Activated naive CD4-positive, alpha-beta T cell treated with anti-CD3 and anti-CD28 coated beads for 36 hours (primary cell): ENCODE results near the gene LRRC56. TPM values are rescaled to one million over a fixed set of nuclear protein-coding genes. Genes with fewer than 3 reads are reported as not detected.

Source experiments
- CTCF ChIA-PET: fragments of 350-600 bp; sonication (Branson Sonifier 250); formaldehyde crosslinking; loops from one replicate; lab custom pipeline; 2021; ENCODE audit warnings: antibody characterized with exemption; lab: Charles Lee
- DNase-seq: peaks from one replicate; pipeline ENCODE4 v3.0.0-alpha.2; 2020
- H3K27ac Mint-ChIP-seq: one replicate; pipeline ENCODE4 v1.8.0; 2021; ENCODE audit warnings: mild to moderate bottlenecking, mixed read lengths
- H3K27me3 Mint-ChIP-seq: one replicate; pipeline ENCODE4 v1.8.0; 2021; ENCODE audit warnings: low read depth, mixed read lengths
- H3K36me3 Mint-ChIP-seq: one replicate; pipeline ENCODE4 v1.8.0; 2021; ENCODE audit warnings: low read depth, mixed read lengths
- H3K4me1 Mint-ChIP-seq: one replicate; pipeline ENCODE4 v1.8.0; 2021; ENCODE audit warnings: low read depth, mixed read lengths
- H3K4me3 Mint-ChIP-seq: one replicate; pipeline ENCODE4 v1.8.0; 2021; ENCODE audit warnings: mild to moderate bottlenecking, moderate library complexity, mixed read lengths
- H3K9me3 Mint-ChIP-seq: one replicate; pipeline ENCODE4 v1.8.0; 2021; ENCODE audit warnings: mixed read lengths
- intact Hi-C: fragments of 100-400 bp; cut with micrococcal nuclease; formaldehyde crosslinking; loops from one replicate; pipeline ENCODE4 v1.15.1; 2023
- total RNA-seq, 2 experiments: library from RNA; stranded (reverse); gene quantifications; one replicate each; pipeline ENCODE4 v1.2.3, GENCODE V29; 2021

LRRC56 gene
- total RNA-seq, 2 experiments from 2014 or later: 1.0 to 1.3 TPM

DNA sequence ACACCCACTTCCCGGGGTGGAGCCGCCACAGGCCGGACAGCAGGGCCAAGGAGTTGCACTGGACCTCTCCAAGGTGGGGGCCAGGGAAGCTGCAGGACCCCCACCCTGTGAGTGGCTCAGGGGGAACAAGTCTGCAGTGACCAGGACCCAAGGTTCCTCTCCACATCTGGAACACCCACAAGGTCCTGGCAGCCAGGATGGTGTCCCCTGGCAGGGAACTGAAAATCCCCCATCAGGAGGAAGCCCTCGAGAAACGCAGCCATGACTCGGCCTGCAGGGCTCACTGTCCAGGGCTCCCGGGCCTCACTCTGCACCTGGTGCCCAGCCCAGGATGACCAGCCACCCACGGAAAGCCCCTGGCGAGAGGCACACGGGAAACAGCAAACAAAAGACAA, 41.8 kb upstream of the LRRC56 start:
- CTCF ChIA-PET: no interaction called here
- intact Hi-C loops: no loop called here
- H3K4me1 Mint-ChIP-seq: peaks cover 4% of the 10 kb centered on the region
- no peak overlapping the region for H3K4me3 Mint-ChIP-seq
- DNase-seq: no peak
- no peaks in the 10 kb centered on the region for H3K9me3 Mint-ChIP-seq
- H3K27ac Mint-ChIP-seq: no peak overlapping the region
- H3K27me3 Mint-ChIP-seq: no peaks in the 10 kb centered on the region
- peaks cover 32% of the 10 kb centered on the region for H3K36me3 Mint-ChIP-seq

DNA sequence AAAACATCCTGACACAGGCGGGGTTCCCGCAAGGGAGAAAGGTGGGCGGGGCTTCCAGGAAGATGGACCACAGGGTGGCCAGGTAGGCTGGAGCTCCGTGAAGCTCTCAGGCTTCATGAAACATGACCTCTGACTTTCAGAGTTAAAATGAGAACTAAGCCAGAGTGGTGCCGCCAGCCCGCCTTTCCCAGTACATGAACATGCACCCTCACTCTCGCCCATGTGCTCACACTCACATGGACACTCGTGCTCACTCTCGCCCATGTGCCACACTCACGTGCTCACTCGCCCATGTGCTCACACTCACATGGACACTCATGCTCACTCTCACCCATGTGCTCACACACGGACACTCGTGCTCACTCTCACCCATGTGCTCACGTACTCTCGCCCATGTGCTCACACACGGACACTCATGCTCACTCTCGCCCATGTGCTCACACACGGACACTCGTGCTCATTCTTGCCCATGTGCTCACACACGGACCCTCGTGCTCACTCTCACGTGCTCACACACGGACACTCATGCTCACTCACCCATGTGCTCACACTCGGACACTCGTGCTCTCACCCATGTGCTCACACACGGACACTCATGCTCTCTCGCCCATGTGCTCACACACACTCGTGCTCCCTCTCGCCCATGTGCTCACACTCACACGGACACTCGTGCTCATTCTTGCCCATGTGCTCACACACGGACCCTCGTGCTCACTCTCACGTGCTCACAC, 40.3 kb upstream of the LRRC56 start:
- intact Hi-C loops: no loop called here
- Mint-ChIP-seq H3K4me3 (no peak overlapping the region), H3K36me3 (peaks cover 34% of the 10 kb centered on the region), H3K9me3 (no peaks in the 10 kb centered on the region), H3K4me1 (peaks cover 4% of the 10 kb centered on the region), H3K27ac (no peak overlapping the region), H3K27me3 (no peaks in the 10 kb centered on the region)
- DNase-seq: no peak
- CTCF ChIA-PET: no interaction called here

DNA sequence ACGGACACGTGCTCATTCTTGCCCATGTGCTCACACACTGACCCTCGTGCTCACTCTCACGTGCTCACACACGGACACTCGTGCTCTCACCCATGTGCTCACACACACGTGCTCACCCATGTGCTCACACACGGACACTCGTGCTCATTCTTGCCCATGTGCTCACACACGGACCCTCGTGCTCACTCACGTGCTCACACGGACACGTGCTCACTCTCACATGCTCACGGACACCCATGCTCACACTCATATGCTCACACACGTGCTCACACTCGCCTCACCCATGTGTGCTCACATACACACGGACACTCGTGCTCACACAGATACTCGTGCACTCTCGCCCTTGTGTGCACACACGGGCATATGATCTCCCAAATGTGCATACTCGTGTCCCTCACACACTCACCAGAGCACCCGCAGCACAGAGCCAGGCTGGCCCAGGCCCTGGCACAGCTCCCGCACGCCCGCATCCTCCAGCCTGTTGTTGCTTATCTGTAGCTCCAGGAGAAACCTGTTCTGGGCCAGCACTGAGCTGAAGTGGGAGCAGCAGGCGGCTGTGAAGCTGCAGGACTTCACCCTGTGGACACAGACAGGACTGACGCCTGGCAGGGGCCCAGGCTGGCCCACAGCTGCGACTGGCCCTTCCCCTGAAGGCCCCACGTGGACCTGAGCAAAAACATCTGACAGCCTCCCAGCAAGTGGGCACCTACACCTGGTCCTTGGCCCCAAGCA, 39.6 kb upstream of the LRRC56 start:
- H3K27me3 Mint-ChIP-seq: no peaks in the 10 kb centered on the region
- H3K27ac Mint-ChIP-seq: no peak overlapping the region
- H3K4me3 Mint-ChIP-seq: no peak overlapping the region
- no peaks in the 10 kb centered on the region for H3K9me3 Mint-ChIP-seq
- intact Hi-C loops: no loop called here
- peaks cover 32% of the 10 kb centered on the region for H3K36me3 Mint-ChIP-seq
- DNase-seq: no peak
- H3K4me1 Mint-ChIP-seq: peaks cover 4% of the 10 kb centered on the region
- CTCF ChIA-PET: no interaction called here

DNA sequence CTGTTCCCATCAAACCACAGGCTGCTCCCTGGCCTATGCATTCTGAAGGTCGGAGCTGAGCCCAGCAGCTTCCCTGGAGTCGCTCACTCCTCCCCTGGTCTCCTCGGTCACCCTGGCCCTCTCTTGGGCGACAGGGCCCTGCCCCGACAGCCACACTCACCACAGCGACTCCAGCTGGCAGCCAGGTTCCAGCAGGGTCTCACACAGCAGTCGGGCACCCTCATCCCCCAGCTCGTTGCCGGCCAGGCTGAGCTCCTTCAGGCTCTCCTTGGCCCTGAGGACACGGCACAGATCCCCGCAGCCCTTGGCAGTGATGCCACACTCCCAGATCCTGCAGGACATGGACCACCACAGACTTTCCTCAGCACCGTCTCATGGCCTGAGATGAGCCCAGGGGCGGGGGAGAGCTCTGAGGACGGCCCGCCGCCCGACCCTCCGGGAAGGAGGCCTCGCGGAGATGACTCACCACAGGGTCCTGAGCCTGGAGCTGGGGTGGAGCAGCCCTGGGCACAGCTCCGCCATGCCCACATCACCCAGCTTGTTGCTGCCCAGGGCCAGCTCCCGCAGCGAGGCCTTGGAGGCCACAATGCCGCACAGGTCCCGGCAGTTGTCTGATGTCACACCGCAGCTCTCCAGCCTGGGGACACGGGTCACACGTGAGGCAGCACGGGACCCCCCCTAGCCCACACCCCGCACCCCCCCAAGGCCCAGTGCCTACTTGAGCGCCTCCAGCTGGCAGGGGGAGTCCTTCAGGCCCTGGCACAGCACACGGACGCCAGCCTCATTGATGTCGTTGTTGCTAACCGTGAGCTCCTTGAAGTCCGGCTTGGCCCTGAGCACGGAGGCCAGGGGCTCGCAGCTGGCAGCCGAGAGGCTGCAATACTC, 38.8 kb upstream of the LRRC56 start:
- no peaks in the 10 kb centered on the region for H3K9me3 Mint-ChIP-seq

DNA sequence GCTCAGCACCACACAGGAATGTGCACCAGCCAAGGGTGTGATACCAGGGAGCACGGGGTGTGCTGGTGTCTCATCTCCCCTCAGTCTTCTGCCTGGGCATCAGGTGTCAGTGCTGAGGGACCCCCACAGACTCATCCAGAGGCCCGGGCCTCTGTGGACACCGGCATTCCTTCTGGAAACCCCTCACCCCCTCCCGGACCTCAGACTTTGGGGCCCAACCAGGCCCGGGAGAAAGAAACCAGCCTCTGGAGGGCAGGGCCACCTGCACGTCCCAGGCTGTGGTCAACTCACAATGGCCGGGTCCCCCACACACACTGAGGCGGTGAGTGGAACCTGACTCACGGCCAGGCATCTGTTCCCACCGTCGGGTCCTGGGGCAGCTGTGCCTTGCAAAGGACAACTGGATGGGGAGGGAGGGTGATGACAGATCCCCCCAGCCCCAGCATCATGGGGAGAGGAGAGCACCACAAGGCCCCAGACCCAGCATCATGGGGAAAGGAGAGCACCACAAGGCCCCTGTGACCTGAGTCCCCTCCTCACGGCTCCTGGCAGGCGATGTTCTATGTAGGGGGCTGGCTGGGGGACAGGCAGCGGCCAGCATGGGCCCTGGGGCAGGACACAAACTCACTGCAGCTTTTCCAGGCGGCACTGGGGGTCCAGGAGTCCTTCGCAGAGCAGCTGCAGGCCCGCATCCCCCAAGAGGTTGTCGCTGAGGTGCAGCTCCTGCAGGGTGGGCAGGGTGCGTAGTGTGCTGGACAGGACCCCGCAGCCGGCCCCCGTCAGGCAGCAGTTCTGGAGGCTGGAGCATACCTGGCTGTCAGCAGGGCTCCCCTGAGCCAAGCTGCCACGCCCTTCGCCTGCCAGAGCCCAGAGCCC, 37.9 kb upstream of the LRRC56 start:
- no peaks in the 10 kb centered on the region for H3K27me3 Mint-ChIP-seq
- H3K36me3 Mint-ChIP-seq: peaks cover 31% of the 10 kb centered on the region
- intact Hi-C loops: no loop called here
- peaks cover 10% of the 10 kb centered on the region for H3K4me1 Mint-ChIP-seq
- H3K27ac Mint-ChIP-seq: no peak overlapping the region
- no peaks in the 10 kb centered on the region for H3K9me3 Mint-ChIP-seq
- CTCF ChIA-PET: interaction anchor here (1.1 kb wide), 1 partner anchor 20 kb away, joined by 3 read pairs; no protein-coding TSS in a partner anchor
- DNase-seq: no peak
- H3K4me3 Mint-ChIP-seq: no peak overlapping the region

More for the DNA sequence above, 38.8 kb upstream of the LRRC56 start:
- Mint-ChIP-seq H3K27me3 (no peaks in the 10 kb centered on the region), H3K4me3 (no peak overlapping the region), H3K4me1 (peaks cover 6% of the 10 kb centered on the region), H3K27ac (no peak overlapping the region), H3K36me3 (peaks cover 32% of the 10 kb centered on the region)
- intact Hi-C loops: no loop called here
- DNase-seq: no peak
- CTCF ChIA-PET: interaction anchor here (1.1 kb wide), 1 partner anchor 21 kb away, joined by 3 read pairs; no protein-coding TSS in a partner anchor

DNA sequence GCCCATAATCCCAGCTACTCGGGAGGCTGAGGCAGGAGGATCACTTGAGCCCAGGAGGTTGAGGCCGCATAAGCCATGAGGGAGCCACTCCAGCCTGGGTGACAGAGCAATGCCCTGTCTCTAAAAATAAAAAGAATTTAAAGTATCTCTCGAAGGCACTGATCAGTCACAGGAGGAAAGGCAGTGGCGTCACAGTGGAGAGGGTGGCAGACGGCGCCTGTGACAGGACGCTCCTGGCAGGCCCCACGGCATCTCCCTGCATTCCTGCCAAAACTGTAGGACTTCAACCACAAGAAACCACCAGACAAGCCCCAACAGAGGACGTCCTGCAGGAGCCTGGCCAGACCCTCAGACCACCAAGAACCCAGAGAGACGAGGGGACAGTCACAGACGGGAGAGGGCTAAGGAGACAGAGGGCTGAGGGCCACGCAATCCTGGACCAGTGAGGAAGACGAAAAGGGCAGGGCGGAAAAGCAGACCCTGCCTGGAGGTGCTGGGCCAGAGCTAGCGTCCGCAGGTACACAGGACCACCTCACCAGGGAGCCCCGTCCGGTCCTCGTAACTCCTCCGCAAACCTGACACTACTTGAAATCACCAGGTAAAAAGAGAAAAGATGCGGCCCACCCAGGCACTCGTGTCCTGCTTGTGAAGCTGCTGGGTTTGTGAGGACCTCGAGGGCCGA, 36.2 kb upstream of the LRRC56 start:
- intact Hi-C loops: no loop called here
- DNase-seq: no peak
- Mint-ChIP-seq H3K4me1 (peaks cover 22% of the 10 kb centered on the region), H3K4me3 (no peak overlapping the region), H3K9me3 (no peaks in the 10 kb centered on the region), H3K36me3 (peaks cover 31% of the 10 kb centered on the region), H3K27ac (no peak overlapping the region), H3K27me3 (no peaks in the 10 kb centered on the region)
- CTCF ChIA-PET: interaction anchor here (0.9 kb wide), 1 partner anchor 18 kb away, joined by 3 read pairs; no protein-coding TSS in a partner anchor

DNA sequence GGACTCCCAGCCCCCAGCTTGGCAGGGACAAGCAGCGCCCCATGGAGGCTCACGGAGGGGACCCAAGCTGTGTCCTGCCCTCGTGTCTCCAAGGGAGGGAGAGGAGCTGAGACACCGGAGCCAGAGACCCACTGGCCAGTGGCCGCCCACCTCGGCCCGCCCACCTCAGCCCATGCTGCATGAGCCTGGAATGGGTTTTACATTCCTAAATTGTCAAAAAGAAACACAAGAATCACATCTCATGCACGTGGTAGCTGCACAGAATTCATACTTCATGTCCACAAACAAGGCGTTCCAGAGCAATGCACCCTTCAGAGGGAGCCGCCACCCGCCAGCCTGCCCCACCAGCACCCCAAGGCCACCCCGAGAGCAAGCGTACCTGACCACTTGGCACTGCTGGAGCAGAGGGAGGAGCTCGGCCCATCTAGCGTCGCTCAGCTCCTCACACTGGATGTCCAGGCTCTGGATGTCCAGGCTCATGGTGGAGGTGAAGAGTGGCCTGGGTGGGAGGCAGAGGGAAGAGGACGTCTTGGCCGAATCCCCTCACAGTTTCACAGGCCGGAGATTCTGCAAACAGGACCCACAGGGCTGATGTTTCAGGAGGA, 35.5 kb upstream of the LRRC56 start:
- H3K4me1 Mint-ChIP-seq: peaks cover 22% of the 10 kb centered on the region
- H3K4me3 Mint-ChIP-seq: no peak overlapping the region
- no peaks in the 10 kb centered on the region for H3K27me3 Mint-ChIP-seq
- no peak for DNase-seq
- no peak overlapping the region for H3K27ac Mint-ChIP-seq
- CTCF ChIA-PET: interaction anchor here (0.9 kb wide), 1 partner anchor 17 kb away, joined by 3 read pairs; no protein-coding TSS in a partner anchor
- intact Hi-C loops: no loop called here
- no peaks in the 10 kb centered on the region for H3K9me3 Mint-ChIP-seq
- peaks cover 31% of the 10 kb centered on the region for H3K36me3 Mint-ChIP-seq

DNA sequence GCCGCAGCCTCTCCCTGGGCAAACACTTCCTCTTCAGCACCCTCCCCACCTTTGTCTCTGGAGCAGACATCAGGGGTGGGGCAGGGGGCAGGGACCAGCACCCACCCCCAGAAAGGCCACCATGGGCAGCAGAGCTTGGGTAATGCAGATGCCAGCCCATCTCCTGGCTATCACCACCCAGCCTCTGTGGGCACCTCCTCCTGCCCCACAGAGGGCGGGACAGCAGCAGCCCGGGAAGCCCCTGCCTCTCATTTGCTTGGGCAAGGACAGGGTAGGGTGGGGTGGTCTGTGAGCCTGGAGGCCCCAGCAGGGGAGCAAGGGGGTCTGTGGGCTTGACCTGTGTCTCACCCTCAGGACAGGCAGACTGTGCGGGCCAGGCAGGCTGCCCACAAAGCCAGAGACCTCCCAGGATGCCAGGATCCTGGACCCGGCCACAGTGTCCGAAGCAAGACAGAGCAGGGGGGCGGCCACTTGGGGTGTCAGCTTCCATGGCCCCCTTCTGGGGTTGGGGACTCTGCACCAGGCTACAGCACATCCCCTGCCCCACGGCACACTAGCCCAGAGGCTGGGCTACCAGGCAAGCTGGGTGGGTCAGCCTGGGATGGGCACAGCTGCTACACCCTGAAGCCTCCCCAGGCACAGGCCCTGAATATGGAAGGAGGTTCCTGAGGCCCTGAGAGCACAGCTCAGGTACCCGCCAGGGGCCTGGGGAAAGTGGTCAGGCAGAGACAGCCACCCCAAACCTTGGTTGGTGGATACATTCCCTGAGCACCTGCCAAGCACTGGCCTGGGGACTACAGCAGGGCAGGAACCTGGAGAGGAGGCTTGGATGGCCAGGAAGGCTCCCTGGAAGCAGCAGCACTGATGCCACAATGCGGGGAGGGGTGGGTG, 34.8 kb upstream of the LRRC56 start:
- CTCF ChIA-PET: interaction anchor here (0.9 kb wide), 1 partner anchor 17 kb away, joined by 3 read pairs; no protein-coding TSS in a partner anchor
- Mint-ChIP-seq H3K9me3 (no peaks in the 10 kb centered on the region), H3K36me3 (peaks cover 23% of the 10 kb centered on the region), H3K4me1 (peaks cover 18% of the 10 kb centered on the region), H3K27ac (no peak overlapping the region), H3K4me3 (no peak overlapping the region), H3K27me3 (no peaks in the 10 kb centered on the region)
- intact Hi-C loops: no loop called here
- DNase-seq: no peak

DNA sequence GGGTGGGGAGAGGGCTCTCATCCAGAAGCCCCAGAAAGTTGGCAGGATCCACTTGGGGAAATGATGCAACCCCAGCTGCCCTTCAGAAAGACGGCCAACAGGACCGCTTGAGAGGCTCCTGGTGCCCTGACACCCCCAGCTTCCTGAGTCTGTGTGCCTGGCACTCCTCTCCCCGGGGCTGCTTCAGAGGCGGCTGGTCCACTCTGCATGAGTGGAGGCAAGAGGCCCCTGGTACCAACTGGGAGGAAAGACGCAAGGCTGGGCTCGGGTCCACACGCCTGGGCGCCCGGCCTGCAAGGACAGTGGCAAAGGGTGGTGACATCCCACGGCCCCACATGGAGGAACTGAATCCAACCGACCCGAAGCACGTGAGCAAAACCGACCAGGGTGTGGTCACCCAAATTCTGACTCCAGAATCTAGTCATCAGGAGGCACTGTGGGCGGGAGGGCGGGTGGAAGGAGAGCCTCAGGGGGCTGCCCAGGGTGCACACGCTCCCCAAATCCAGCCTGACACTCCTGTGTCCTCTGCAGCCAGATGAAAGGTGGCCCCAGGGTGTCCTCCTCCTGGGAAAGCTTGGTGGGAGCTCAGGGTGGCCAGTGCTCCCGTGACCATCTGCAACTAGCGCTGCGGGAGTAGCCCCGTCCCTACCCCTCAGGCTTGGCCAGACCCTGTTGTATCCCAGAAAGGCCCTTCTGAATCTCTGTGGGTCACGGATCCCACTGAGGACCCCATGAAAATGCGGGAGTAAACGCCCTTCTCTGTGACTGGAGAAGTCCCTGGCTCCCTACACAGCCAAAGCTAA, 33.9 kb upstream of the LRRC56 start:
- Mint-ChIP-seq H3K27me3 (no peaks in the 10 kb centered on the region), H3K4me3 (no peak overlapping the region), H3K9me3 (no peaks in the 10 kb centered on the region), H3K27ac (no peak overlapping the region), H3K4me1 (peaks cover 22% of the 10 kb centered on the region), H3K36me3 (peaks cover 18% of the 10 kb centered on the region)
- no peak for DNase-seq
- intact Hi-C loops: no loop called here
- CTCF ChIA-PET: interaction anchor here (0.6 kb wide), 1 partner anchor 33 kb away, joined by 3 read pairs; no protein-coding TSS in a partner anchor
